Stimulated activated naive CD8-positive, alpha-beta T cell treated with anti-CD3 and anti-CD28 coated beads, Interleukin-15, Interleukin-2, amounts not matched to agents 100 ng/mL and 50 ng/mL, for 24 hours (primary cell): ENCODE measurements around the gene FMO5.

Experiments used
- H3K27ac Mint-ChIP-seq: one replicate; pipeline ENCODE4 v1.8.0; 2021; ENCODE audit warnings: mild to moderate bottlenecking, mixed read lengths
- H3K27me3 Mint-ChIP-seq: one replicate; pipeline ENCODE4 v1.8.0; 2021; ENCODE audit warnings: mixed read lengths
- H3K36me3 Mint-ChIP-seq: one replicate; pipeline ENCODE4 v1.8.0; 2021; ENCODE audit warnings: low read depth, mixed read lengths
- H3K4me1 Mint-ChIP-seq: one replicate; pipeline ENCODE4 v1.8.0; 2021; ENCODE audit warnings: low read depth, mixed read lengths
- H3K4me3 Mint-ChIP-seq: one replicate; pipeline ENCODE4 v1.8.0; 2021; ENCODE audit warnings: mild to moderate bottlenecking, mixed read lengths
- H3K9me3 Mint-ChIP-seq: one replicate; pipeline ENCODE4 v1.8.0; 2021; ENCODE audit warnings: mixed read lengths

The FMO5 gene, protein sequence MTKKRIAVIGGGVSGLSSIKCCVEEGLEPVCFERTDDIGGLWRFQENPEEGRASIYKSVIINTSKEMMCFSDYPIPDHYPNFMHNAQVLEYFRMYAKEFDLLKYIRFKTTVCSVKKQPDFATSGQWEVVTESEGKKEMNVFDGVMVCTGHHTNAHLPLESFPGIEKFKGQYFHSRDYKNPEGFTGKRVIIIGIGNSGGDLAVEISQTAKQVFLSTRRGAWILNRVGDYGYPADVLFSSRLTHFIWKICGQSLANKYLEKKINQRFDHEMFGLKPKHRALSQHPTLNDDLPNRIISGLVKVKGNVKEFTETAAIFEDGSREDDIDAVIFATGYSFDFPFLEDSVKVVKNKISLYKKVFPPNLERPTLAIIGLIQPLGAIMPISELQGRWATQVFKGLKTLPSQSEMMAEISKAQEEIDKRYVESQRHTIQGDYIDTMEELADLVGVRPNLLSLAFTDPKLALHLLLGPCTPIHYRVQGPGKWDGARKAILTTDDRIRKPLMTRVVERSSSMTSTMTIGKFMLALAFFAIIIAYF

DNA sequence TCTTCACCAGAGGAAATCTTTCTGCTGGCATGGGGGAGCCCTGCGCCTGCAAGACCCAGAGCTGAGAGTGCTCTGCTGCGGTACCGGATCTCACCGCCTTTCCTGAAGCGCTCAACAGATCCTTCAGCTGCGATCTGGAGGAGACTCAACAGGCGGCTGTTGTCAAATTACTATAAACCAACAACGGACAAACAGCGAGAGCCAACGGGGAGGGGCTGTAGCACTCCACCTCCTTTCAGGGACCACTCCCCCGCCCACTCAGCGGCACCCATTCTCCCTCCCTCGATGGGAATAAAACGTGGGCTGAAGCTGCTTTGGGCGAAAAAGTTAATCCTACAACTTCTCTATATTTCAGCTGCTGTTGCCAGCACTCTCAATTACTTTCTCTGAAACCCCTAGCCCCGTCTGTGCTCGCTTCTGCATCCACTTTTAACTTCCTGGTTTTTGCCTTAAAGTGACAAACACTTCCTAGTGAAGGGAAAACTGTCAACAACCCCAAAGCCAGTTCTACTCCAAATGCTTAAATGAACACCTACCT, at the start of gene FMO5:
TSS of gene FMO5 (minus strand) at position 147 of the 538 bp plus-strand sequence. CDS start 310 bp downstream, outside the sequence.
- Mint-ChIP-seq H3K4me3 (peak within 1 kb of the TSS; percentile 95), H3K27me3 (no peaks in the 10 kb centered on the region), H3K36me3 (no peaks in the 10 kb centered on the region), H3K27ac (peak within 1 kb of the TSS; percentile 86), H3K9me3 (no peaks in the 10 kb centered on the region), H3K4me1 (peaks cover 17% of the 10 kb centered on the region)

DNA sequence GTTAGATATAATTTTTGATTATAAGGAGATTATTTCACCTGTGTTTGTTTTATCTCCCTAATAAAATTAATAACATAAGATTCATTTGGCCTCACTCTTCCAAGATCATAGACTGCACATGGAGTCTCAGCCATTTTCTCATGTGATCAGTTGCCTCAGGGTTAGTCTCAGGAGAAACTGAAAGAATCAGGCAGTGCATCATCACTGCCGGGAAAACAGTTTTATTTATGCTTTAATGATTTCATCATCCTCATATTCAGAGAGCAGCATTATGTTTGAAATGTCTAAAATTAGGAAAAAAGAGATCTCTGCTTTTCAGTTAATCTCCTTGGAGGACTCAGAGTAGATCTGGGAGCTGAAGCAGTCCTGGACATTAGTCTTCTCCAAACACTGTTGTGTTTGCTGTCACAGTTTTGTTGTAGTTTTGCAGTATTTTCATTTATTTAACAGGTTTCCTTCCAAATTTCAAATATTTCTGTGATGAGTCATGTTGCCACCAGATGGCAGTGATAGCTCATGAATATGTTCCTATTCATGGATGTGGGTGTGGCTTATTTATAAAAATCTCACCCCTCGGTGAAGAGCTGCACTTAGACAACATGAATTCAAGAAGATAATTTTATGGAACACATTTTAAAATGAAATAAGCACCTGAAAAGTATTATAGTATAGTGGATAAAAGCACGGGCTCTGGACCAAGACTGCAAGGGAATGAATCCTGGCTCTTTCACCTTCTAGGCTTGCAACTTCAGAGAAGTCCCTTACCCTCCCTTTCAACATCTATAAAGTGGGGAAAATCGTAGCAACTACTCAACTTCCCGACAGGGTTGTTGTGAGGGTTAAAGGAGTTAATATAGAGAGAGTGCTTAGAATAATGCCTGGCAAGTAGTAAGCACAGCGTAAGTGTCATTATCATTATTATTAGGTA, 48.5 kb upstream of the FMO5 start:
- Mint-ChIP-seq H3K9me3 (no peaks in the 10 kb centered on the region), H3K36me3 (peaks cover 72% of the 10 kb centered on the region), H3K27ac (no peak overlapping the region), H3K4me3 (no peak overlapping the region), H3K4me1 (peaks cover 7% of the 10 kb centered on the region), H3K27me3 (no peaks in the 10 kb centered on the region)

DNA sequence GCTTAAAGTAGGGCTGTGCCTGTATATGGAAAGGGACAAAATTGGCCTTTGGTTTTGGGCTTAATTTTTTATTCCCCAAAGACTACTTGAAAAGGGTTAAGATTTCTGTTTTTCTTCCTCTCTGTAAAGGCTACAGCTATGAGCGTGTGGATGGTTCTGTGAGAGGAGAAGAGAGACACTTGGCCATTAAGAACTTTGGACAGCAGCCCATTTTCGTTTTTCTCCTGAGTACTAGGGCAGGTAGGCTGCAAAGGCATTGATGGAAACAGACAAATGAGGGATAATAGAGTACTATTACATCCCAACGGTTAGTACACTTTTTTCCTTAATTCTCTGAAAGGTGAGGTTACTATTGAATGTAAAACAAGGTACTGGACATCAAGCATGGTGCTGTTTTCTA, 46.9 kb upstream of the FMO5 start:
- Mint-ChIP-seq H3K36me3 (peaks cover 74% of the 10 kb centered on the region), H3K27ac (no peak overlapping the region), H3K4me3 (no peak overlapping the region), H3K9me3 (no peaks in the 10 kb centered on the region), H3K27me3 (no peaks in the 10 kb centered on the region), H3K4me1 (peaks cover 7% of the 10 kb centered on the region)

DNA sequence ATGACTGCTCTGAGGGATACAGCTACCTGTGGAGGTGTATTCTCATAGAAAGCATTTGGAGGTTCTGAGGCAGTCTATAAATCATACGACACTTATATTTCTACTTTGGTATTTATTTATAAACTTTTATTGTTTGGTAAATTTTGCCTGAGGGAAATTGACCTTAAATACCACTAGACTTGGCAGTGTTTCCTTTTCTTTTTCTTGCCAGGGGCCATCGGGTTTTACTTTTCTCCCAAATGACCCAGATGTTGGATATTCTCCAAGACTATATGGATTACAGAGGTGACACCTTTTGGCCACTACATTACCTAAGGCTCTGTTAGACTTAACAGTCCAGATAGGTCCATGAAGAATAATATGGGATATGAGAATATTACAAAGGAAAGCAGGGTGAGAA, 45.6 kb upstream of the FMO5 start:
- Mint-ChIP-seq H3K36me3 (peaks cover 74% of the 10 kb centered on the region), H3K9me3 (no peaks in the 10 kb centered on the region), H3K4me1 (peaks cover 7% of the 10 kb centered on the region), H3K27ac (no peak overlapping the region), H3K4me3 (no peak overlapping the region), H3K27me3 (no peaks in the 10 kb centered on the region)

DNA sequence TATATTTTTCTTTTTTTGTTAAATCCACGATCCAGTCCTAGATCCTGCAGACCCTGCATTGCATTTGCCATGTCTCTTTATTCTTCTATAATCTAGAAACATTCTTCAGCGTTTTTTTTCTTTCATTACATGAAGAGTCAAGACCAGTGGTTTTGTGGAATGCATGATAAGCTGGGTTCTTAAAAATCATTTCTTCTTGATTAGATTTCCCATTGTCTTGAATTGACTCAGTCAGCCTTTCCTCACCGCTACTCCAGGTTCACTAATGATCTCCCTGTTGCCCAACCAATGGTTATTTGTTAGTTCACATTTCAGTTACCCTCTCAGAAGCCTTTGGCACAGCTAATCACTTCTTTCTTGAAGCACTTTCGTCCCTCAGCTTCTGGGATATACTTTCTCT, 42.6 kb upstream of the FMO5 start:
- peak overlapping the region; percentile 27 for H3K27ac Mint-ChIP-seq
- H3K4me3 Mint-ChIP-seq = no peak overlapping the region
- H3K36me3 Mint-ChIP-seq = peaks cover 78% of the 10 kb centered on the region
- no peaks in the 10 kb centered on the region for H3K4me1 Mint-ChIP-seq
- no peaks in the 10 kb centered on the region for H3K27me3 Mint-ChIP-seq
- no peaks in the 10 kb centered on the region for H3K9me3 Mint-ChIP-seq

DNA sequence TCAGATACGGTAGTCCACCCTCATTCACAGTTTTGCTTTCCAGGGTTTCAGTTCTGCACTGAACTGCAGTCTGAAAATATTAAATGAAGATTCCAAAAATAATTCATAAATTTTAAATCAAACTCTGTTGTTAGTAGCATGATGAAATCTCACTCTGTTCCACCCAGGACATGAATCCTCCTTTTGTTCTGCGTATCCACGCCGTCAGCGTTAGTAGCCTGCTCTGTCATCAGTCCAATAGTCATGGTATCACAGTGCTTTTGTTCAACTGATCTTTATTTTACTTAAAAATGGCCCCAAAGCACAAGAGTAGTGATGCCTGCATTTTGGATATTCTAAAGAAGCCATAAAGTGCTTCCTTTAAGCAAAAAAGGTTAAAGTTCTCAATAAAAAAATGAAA, 41.2 kb upstream of the FMO5 start:
- Mint-ChIP-seq H3K4me1 (no peaks in the 10 kb centered on the region), H3K4me3 (no peak overlapping the region), H3K27ac (no peak overlapping the region), H3K9me3 (no peaks in the 10 kb centered on the region), H3K27me3 (no peaks in the 10 kb centered on the region), H3K36me3 (peaks cover 74% of the 10 kb centered on the region)

DNA sequence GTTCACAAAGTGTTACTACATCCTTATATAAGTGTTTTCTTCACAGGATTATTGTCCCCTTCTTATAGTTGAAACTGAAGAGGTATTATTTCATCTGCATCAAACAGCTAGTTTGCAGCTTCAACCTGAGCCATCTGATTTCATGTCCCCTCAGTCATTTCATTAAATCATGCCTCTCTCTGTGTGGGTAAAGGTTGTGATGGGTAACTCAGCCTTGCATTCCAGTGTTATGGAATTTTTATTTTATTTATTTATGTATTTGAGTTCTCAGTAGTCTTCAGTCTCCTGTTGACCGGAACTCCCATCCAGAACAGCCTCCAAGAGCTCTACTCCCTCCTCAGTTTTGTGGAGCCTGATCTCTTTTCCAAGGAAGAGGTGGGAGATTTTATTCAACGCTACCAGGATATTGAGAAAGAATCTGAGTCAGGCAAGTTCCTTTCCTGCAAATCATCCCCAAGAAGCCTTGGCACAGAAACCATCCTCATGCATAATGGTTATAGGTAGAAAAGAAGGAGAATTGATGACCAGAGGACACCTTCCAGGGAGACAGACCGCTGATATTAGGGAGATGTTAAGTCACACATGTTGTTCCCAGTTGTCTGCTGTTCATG, 39.1 kb upstream of the FMO5 start:
- H3K27me3 Mint-ChIP-seq = no peaks in the 10 kb centered on the region
- peaks cover 86% of the 10 kb centered on the region for H3K36me3 Mint-ChIP-seq
- H3K9me3 Mint-ChIP-seq = no peaks in the 10 kb centered on the region
- H3K4me1 Mint-ChIP-seq = no peaks in the 10 kb centered on the region
- no peak overlapping the region for H3K4me3 Mint-ChIP-seq
- no peak overlapping the region for H3K27ac Mint-ChIP-seq

DNA sequence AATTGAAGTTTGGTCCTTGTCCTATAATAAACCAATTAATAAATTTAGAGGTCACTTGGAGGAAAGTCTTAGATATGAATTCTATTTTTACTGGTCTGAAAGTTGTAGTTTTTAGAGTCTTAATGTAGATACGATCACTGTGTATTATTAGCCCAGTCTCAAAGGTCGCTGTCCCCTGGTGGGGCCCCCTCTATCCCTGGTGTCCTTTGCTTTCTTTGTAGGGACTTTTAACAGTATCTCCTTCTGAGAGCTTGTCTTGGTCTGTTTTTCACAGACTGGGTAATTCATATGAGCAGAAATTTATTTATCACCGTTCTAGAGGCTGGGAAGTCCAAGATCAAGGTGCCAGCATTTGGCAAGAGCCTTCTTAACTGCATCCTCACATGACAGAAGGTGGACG, 35.8 kb upstream of the FMO5 start:
- H3K27me3 Mint-ChIP-seq = no peaks in the 10 kb centered on the region
- no peak overlapping the region for H3K27ac Mint-ChIP-seq
- H3K4me1 Mint-ChIP-seq = no peaks in the 10 kb centered on the region
- peaks cover 82% of the 10 kb centered on the region for H3K36me3 Mint-ChIP-seq
- H3K9me3 Mint-ChIP-seq = no peaks in the 10 kb centered on the region
- no peak overlapping the region for H3K4me3 Mint-ChIP-seq

DNA sequence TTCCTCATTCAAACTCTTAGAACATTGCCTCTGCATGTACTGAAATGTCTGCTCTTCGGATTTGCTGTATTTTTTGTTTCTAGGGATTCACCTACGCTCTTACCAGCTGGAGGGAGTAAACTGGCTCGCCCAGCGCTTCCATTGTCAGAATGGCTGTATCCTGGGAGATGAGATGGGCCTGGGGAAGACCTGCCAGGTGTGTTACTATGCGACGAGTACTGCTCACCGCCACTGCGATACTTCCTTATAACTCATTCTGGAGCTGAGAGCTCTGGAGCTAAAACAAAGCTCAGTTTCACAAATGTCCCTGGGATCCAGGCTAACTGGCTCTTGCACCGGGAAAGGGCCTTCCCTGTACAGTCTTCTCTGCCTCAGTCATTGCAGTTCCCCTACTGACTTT, 27.4 kb upstream of the FMO5 start:
- peaks cover 24% of the 10 kb centered on the region for H3K4me1 Mint-ChIP-seq

DNA sequence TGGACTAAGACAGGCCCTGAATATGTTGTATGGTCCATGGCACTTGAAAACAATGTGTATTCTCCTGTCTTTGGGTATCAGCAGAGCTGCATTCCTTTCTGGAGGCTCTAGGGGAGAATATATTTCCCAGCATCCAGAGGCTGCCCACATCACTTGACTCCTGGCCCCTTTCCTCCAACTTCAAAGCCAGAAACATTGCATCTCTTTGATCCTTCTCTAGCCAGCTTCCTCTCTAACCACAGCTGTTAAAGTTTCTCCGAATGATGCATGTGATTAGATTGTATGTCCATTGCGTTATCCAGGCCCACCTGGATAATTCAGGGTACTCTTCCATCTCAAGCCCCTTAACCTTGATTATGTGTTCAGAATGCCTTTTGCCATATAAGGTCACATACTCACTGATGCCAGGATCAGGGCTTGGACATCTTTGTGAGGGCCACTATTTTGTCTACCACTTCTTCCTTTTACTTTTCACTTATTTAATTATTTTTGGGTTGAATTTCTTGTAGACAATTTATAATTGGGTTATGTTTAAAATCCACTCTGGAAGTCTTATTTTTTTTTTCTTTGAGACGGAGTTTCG, 22.6 kb upstream of the FMO5 start:
- Mint-ChIP-seq H3K9me3 (no peaks in the 10 kb centered on the region), H3K4me3 (no peak overlapping the region), H3K27ac (no peak overlapping the region), H3K36me3 (peaks cover 36% of the 10 kb centered on the region), H3K4me1 (peaks cover 65% of the 10 kb centered on the region), H3K27me3 (no peaks in the 10 kb centered on the region)

More for the DNA sequence above, 27.4 kb upstream of the FMO5 start:
- H3K27me3 Mint-ChIP-seq = no peaks in the 10 kb centered on the region
- H3K36me3 Mint-ChIP-seq = peaks cover 49% of the 10 kb centered on the region
- H3K27ac Mint-ChIP-seq = no peak overlapping the region
- no peak overlapping the region for H3K4me3 Mint-ChIP-seq
- no peaks in the 10 kb centered on the region for H3K9me3 Mint-ChIP-seq

DNA sequence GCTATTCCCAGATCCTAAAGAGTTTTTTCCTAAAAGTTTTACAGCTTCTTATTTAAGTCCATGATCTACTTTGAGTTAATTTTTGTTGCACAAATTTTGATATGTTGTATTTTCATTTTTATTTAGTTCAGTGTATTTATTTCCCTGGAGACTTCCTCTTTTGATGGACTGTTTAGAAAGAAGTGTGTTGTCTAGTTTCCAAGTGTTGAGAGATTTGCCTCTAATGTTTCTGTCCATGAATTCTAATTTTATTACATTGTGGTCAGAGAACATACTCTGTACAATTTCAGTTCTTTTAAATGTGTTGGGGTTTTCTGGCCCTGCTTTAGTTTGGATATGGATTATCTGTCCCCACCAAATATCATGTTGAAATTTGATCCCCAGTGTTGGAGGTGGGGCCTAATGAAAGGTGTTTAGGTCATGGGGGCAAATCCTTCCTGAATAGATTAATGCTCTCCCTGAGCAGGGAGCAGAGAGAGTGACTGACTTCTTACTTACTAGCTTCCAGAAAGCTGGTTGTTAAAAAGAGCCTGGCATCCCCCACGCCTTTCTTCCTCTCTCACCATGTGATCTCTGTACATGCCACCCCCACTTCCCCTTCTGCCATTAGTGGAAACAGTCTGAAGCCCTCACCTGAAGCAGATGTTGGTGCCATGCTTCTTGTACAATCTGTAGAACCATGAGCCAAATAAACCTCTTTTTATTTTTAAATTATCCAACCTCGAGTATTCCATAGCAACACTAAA, 21.9 kb upstream of the FMO5 start:
- H3K4me3 Mint-ChIP-seq = peak overlapping the region; percentile 8
- no peak overlapping the region for H3K27ac Mint-ChIP-seq

DNA sequence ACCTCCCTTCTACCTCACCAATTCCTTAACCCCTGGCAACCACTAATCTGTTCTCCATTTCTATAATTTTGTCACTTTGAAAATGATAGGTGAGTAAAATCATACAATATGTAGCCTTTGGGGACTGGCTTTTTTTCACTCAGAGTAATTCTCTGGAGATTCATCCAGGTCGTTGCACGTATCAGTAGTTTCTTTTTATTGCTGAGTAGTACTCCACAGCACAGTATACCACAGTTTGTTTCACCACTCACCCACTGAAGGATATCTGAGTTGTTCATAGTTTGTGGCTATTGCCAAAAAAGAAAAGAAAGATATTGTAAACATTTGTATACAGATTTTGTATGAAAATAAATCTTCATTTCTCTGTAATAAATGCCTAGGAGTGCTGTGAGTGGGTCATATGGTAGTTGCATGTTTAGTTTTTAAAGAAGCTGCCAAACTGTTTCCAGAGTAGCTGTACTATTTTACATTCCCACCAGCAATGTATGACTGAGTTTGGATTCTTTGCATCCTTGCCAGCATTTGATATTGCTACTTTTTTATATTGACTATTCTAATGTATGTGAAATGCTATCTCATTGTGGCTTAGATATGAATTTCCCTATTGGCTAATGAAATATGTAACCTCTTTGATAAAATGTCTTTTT, 21.0 kb upstream of the FMO5 start:
- Mint-ChIP-seq H3K27ac (peak overlapping the region; percentile 22), H3K4me1 (peaks cover 75% of the 10 kb centered on the region), H3K4me3 (peak overlapping the region; percentile 23), H3K36me3 (peaks cover 27% of the 10 kb centered on the region), H3K27me3 (no peaks in the 10 kb centered on the region), H3K9me3 (no peaks in the 10 kb centered on the region)

More for the DNA sequence above, 21.9 kb upstream of the FMO5 start:
- Mint-ChIP-seq H3K9me3 (no peaks in the 10 kb centered on the region), H3K36me3 (peaks cover 30% of the 10 kb centered on the region), H3K4me1 (peaks cover 68% of the 10 kb centered on the region), H3K27me3 (no peaks in the 10 kb centered on the region)

DNA sequence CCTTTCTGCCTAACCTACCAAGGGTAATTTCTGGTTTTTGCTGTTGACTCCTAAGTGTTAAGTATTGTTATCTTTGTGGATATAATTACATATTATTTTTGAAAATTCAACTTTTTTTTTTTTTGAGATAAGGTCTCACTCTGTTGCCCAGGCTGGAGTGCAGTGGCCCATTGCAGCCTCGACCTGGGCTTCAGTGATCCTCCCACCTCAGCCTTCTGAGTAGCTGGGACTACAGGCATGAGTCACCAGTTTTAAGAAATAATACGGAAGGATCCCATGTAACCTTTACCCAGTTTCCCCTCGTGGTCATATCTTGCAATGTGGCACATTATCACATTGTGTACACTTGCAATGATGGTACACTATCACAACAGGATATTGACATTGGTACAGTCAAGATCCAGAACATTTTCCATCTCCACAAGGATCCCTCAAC, 20.5 kb upstream of the FMO5 start:
- H3K27ac Mint-ChIP-seq = peak overlapping the region; percentile 22
- H3K27me3 Mint-ChIP-seq = no peaks in the 10 kb centered on the region
- H3K4me1 Mint-ChIP-seq = peaks cover 75% of the 10 kb centered on the region
- H3K36me3 Mint-ChIP-seq = peaks cover 27% of the 10 kb centered on the region
- peak overlapping the region; percentile 62 for H3K4me3 Mint-ChIP-seq
- no peaks in the 10 kb centered on the region for H3K9me3 Mint-ChIP-seq
